Choroid plexus epithelial cell (primary cell): ENCODE data around the gene TPM2.

Experiments used
- DNase-seq: peaks from one replicate; pipeline ENCODE4 v3.0.0-alpha.2; 2010; ENCODE audit warnings: low read depth
- H3K4me3 ChIP-seq: 2 replicates; pipeline ENCODE4 v1.5.1; 2011; ENCODE audit warnings: low read depth, mild to moderate bottlenecking, control low read depth, low read length, moderate library complexity
- TF ChIP-seq, protein P1 (sequence below): conservative IDR thresholded peaks from 2 replicates; pipeline ENCODE4 v1.5.1; 2011; ENCODE audit warnings: low read depth, mild to moderate bottlenecking, control low read depth, inconsistent platforms, low read length, moderate library complexity

The TPM2 gene

DNA sequence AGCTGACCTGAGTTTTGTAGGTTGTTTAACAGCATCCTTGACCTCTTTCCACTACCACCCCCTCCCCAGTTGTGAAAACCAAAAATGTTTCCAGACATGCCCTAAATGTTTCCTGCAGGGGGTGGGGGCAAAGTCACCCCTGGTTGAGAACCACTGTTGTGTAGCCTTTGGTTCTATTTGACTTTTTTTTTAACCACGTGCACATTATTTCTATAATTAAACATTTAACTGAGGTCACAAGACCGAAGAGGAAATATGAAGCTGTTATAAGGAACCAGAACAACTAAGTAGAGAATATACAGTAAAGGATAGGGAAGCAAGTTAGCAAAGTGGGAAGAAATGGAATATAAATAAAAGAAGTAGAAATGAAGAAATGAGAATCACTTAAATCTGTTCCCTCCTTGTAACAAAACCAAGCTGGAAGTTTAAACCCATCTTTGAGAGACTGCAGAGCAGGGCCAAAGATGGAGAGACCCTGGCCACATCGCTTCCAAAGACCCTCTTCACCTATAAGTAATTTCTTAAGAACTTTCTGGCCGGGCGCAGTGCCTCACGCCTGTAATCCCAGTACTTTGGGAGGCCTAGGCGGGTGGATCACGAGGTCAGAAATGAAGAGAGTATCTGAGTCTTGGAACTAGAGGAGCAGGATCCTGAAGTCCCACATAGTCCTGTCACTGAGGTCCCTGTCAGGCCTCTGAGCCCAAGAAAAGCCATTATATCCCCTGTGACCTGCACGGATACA lies 53.4 kb downstream of the TPM2 start:
- TF ChIP-seq, protein P1, sequence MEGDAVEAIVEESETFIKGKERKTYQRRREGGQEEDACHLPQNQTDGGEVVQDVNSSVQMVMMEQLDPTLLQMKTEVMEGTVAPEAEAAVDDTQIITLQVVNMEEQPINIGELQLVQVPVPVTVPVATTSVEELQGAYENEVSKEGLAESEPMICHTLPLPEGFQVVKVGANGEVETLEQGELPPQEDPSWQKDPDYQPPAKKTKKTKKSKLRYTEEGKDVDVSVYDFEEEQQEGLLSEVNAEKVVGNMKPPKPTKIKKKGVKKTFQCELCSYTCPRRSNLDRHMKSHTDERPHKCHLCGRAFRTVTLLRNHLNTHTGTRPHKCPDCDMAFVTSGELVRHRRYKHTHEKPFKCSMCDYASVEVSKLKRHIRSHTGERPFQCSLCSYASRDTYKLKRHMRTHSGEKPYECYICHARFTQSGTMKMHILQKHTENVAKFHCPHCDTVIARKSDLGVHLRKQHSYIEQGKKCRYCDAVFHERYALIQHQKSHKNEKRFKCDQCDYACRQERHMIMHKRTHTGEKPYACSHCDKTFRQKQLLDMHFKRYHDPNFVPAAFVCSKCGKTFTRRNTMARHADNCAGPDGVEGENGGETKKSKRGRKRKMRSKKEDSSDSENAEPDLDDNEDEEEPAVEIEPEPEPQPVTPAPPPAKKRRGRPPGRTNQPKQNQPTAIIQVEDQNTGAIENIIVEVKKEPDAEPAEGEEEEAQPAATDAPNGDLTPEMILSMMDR = no peak
- no peak overlapping the region for H3K4me3 ChIP-seq
- DNase-seq = no peak

DNA sequence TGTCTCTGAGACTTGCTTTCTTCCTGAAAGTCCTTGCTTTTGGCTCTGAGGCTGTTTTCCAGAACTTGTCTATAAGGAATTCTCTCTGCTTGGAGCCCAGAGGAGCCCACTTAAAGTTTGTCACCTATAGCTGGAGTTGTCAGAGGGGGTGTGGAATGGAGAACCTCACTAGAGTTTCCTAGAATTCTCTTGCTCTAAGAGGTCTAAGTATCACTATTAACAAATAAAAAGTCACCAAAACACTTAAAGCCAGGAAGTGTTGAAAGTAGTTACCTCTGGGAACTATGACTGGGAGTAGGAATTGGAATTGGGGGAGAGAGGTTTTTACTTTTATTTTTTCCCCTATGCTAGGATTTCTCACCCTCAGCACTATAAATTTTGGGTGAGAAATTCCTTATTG lies 54.0 kb downstream of the TPM2 start:
- TF ChIP-seq, protein P1 = no peak
- H3K4me3 ChIP-seq = no peak overlapping the region
- no peak for DNase-seq
